Activated CD4-positive, alpha-beta T cell treated with anti-CD3 and anti-CD28 coated beads, Interleukin-2, amount 50 U/mL, for 48 hours (primary cell): ENCODE measurements around the gene ARHGEF37.
A peak's percentile ranks its signal among the peaks of the same experiment; 100 is the strongest.
"Not testable (repeated sequence)": the region's sequence is repeated elsewhere in the genome, so short reads cannot be mapped to it uniquely, and the experiment has no call there.

Source experiments
- DNase-seq, 2 experiments: peaks; one replicate each; pipeline ENCODE4 v3.0.0-alpha.2; 2020

Gene ARHGEF37

DNA sequence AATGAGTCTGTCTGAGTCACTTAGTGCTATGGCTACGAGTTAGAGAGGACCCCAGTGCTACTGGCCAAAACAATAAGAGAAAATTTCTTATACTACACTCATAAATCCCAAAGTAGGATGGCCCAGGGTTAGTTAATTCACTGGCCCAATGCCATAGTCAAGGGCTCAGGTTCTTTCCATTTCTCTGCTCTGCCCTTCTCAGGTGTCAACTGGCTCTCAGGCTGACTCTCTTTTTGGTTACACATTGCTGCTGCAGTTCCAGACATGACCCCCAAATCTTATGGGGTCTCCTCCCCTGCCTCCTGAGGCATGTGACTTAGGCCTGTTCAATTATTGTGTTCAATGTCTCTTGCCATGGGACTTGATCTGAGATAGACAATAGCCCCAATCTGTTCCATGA, 70.4 kb downstream of the ARHGEF37 start:
- DNase-seq: peak in 1 of 2 experiments; percentile 10

DNA sequence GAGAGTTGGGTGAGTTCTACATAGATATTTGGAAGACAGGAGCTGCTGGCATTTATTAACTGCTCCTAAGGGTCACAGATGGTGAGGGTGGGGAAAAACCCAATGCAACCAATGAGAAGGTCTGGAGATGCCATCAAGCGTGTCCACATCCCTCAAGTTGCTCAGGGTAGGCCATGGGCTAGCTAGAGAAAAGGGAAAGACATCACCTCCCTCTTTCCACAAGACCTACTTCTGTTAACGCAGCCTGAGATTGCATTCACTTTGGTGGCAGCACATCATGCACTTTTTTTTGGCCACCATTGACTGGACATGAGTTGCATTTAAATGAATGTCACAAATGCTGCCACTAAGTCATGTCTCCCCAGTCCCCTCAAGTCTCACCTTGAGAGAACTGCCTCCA, 71.4 kb downstream of the ARHGEF37 start:
- DNase-seq: no peak

DNA sequence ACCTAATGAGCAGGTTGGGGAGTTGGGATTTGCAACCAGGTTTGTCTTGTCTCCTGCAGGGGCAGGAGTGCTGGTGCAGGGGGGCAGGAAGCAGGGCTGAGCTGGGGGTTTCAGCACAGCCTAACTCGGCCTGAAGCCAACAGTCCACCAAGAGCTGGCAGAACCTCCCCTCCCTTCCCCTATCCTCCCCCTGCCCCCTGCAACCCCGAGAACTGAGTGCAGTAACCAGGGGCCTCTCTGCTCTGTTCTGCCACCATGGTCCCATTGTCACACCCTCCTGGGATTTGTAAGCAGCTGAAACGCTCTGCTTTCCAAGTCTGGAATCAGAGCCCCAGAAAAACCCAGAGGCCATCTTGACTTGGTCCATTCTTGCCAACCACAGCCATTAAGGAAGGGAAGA, 72.9 kb downstream of the ARHGEF37 start:
- DNase-seq: no peak

DNA sequence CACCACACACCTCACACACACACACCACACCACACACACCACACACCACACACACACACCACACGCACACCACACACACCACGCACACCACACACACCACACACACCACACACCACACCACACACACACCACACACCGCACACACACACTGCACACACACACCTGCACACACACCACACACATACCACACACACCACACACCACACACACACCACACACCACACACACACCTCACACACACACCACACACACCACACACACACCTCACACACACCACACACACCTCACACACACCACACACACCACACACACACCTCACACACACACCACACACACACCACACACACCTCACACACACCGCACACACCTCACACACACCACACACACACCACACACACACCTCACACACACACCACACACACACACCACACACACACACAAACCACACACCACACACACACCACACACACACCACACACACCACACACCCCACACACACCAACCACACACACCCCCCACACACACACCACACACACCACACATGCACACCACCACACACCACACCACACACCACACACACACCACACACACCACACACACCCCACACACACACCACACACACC, 73.7 kb downstream of the ARHGEF37 start:
- no peak for DNase-seq

DNA sequence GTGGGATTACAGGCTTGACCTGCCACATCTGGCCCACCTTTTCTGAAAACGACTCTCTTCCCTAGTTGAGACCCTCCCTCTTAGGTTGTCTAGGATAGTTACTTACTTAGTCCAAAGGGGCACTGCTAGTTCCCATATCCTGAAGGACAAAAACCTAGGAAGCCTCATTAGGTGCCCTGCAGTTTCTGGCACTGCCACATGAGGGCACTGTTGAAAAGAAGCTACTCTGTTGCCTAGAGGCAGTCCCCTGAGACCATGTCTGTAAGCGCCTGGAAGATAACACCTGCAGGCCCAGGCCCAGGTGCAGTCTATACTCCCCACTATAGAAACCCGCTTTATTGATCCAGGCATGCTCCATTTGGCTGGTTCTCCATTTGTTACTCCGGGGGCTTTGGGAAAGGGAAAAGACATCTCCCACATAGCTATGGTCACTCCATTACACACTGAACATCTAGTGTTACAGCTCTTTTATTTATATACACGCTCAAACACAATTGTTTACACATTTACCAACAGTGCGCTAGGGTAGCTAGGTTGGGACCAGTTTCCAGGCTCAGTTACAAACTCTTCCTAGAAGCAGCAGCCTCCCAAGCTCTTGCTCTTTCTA, 75.4 kb downstream of the ARHGEF37 start:
- peak; percentile 47 to 52 for DNase-seq

DNA sequence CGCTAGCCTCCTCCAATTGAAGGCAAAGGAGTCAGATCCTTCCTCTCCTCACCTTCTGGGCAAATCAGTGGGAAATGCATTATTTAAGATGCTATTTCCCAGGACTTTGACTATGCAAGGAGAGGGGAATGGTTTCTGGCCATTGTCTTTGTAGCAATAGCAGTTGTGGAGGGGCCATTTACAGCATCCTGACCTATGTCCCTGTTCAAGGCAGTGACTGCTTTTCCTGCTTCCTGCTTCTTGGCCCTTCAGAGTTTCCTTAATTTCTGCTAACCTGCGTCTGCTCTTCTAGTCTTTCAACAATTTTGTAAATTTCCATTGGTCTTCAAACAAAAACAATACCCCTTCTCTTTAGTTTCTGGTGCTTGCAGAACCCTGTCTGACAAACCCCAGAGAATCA, 76.0 kb downstream of the ARHGEF37 start:
- no peak for DNase-seq

DNA sequence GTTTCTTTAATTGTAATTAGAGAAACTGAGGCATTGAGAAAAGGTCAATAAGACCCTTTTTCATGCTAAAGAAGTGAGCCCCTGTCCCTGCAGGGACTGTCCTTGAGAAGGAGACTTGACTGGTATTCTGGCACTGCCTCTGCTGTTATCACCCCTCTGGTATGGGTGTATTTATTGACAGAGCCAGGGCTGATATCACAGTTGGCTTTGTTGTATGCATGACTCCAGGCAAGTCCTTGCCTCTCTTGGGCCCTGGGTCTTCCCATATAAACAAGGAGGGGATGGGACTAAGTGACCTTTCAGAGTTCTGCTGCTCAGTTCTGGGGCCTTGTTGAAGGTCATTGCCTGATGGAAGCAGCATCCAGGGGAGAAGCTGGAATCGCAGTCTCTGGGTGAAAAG, 77.0 kb downstream of the ARHGEF37 start:
- no peak for DNase-seq

DNA sequence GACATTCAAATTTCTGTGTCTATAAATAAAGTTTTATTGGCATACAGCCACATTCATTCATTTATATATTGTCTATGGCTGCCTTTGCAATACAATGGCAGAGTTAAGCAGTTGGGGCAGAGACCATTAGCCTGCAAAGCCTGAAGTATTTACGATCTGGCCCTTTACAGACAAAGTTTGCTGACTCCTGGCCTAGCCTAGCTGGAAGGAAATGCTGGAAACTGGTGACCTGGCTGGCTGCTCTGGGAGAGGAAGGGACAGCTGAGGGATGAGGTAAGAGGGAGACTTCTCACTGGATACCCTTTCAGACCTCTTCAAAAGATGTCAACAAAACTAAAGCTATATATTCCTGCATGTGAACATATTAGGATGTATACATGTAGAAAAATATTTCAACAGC, 82.8 kb downstream of the ARHGEF37 start:
- no peak for DNase-seq

DNA sequence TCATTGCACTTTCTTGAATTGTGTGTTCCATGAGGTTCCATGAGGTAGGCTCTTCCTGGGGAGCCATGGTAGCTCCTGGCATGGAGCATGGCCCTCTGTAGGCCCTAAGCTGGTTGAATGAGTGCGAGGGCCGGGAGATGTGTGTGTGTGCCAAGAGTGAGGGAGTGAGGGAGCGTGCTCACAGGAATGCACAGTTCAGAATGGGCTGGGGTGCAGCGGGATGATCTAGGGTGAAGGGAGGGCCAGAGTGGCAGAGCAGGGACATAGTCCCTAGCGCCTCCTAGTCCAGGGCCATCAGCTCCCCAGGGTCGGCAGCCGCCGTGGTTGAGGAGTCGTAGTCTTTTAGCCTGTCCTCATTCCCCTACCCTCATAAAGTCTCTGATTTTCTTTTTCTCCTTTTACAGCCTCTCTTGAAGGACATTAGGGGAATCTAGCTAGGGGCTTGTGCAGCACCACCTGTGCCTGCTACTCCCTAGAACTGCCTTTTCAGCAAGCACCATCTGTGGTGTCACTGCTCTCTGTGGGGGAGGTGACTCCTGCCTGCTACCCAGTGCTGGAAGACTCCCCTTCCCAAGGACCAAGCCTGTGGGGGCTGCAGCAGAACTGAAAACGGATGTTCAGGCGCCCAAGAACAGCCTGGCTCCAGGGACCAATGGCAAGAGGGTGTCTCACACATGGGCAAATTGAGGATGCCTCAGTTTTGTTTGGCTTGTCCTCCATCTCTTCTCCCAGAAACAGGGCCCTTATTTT, 83.5 kb downstream of the ARHGEF37 start:
- no peak for DNase-seq

DNA sequence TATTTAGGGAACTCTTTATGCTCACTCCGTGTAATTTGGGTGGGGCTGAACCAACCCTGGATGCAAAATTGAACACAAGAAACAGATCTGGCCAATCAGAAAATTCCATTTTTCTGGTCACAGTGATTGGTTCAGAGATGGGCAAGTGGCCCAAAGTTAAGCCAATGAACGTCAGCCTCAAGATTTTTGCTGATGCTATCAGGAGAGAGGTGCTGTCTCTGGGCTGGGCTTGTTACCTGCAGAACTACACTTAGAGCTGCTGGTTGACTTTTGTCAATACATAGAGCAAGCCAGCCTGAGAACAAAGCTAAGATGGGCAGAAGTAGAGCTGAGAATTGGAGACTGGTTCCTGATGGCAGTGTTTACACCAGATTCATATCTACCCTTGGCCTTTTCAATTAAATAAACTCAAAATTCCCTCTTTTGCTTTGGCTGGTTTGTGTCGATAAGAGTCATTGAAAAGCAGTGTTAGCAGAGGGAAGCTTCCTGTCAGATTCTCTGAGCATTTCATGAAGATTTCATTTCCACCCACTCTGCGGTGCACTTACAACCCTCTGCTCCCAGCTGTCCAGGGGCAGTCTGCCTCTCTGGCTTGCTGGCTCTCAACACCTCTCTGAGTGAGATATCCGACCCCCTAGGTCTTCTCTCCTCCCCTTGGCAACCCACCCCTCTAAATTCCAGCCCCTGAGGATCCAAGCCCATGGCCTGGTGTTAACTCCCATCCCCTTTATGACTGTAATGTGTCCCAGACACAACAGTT, 84.3 kb downstream of the ARHGEF37 start:
- no peak for DNase-seq

DNA sequence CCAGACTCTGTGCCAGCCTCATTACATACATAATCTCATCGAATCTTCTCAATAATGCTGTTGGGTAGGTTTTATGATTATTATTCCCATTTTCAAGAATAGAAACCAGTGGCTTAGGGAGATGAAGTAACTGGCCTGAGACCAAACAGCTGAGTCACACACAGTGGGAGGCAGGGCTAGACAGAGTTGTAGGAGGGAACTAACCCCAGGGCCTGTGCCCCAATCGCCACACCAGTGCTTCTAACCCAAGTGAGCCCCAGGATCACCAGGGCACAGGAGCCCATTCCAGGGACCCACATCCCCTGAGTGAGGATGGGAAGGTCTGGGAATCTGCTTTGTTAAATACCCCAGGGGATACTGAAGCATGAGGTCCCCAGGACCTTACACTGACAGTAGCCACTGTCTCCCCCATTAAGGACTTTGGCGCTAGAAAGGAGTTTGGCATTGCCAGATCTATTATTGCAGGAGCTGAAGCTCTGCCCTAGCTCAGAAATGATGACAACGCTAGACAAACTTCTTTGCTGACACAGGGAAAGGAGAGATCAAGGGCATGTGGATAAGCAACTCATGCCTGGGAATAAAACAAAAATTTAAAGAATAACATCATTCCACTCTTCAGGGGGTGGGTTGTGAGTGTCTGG, 85.0 kb downstream of the ARHGEF37 start:
- DNase-seq: no peak

DNA sequence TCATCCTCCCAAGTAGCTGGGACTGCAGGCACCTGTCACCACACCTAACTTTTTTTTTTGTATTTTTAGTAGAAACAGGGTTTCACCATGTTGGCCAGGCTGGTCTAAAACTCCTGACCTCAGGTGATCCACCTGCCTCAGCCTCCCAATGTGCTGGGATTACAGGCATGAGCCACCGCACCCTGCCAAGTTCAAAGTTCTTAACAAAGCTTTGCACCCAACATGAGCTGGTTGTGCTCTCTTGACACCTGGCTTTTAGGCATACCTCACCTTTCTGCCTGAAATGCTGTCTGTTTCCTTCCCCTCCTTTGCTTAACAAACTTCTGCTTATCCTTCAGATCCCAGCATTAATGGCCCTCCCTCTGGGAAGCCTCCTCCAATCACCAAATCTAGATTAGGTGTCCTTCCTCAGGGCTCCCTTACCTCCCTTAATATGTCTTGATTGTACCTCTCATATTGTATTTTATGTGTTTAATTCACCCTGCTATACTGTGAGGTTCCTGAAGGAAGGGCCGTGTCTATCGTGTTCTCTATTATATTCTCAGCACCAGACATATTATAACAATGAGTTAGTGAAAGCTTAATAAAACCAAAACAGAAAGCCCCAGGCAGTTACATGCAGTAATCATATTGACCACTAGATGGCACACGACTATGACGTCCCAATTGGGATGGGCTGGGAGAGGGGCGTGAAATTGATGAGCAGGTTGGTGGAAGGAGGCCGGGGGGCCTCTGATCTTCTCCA, 86.0 kb downstream of the ARHGEF37 start:
- peak; percentile 23 to 42 for DNase-seq

DNA sequence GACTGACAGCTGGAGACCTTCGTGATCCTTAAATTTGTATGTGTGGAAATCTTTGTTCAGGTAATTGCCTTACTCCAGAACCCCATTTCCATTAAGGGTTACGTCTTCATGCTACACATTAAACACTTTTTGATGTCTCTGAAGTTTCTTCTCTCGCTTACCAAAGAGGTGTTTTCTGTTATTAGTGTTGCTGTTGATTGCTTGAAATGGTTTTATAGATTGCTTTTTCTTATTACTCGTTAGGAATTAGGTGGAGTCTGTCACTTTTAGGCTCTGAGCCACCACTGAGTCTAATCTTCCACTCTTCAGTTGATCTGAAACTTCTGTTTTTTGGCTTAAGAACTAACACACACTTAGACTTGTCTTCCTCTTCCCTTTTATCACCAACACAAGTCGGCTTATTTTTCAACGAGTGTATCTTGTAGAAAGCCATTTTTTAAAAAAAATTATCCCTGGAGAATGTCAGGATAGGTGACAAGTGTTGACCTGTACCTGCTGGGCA, 86.6 kb downstream of the ARHGEF37 start:
- no peak for DNase-seq

DNA sequence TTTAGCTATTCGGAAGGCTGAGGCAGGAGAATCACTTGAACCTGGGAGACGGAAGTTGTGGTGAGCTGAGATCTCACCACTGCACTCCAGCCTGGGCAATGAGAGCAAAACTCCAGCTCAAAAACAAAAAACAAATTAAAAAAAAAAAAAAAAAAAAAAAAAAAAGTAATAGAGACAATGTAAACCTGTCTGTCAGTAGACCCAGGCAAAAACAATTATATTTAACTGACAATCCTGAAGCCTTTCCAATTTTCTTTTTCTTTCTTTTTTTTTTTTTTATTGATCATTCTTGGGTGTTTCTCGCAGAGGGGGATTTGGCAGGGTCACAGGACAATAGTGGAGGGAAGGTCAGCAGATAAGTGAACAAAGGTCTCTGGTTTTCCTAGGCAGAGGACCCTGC, 88.0 kb downstream of the ARHGEF37 start:
- not testable (repeated sequence) for DNase-seq

DNA sequence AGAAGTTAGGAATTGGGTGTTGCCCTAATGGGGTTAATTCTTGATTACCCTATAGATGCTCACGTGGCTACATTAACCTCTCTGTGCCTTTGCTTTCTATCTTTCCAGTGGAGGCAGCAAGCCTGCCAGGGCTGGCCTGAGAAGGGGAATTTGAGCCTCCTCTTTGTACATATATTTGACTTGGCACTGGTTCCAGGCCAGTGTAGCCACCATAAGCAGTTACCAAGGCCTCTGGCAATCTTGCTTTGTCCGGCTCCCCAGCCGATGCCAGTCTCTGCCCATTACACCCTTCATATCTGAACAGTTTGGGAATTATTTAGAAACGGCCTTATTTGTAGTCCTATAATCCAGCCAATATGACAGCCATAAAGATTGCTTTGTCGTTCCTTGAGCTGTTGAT, 90.2 kb downstream of the ARHGEF37 start:
- DNase-seq: no peak

DNA sequence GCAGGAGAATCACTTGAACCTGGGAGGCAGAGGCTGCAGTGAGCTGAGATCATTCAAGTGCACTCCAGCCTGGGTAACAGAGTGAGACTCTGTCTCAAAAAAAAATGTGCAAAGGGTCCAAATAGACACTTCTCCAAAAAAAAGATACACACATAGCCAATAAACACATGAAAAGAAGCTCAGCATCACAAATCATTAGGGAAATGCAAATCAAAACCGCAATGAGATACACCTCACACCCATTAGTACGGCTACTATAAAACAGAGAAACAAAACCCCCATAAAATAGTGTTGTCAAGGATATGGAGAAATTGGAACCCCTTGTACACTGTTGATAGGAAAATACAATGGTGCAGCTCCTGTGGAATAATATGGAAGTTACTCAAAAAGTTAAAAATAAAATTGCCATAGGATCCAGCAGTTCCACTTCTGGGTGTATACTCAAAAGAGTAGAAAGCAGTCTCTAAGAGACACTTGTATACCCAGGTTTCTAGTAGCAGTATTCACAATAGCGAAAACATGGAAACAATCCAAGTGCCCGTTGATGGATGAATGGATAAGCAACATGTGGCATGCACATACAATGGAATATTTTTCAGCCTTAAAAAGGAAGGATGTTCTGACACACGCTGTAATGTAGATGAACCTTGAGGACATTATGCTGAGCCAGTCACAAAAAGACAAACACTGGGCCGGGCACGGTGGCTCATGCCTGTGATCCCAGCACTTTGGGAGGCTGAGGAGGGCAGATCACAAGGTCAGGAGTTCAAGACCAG, 91.6 kb downstream of the ARHGEF37 start:
- no peak for DNase-seq

DNA sequence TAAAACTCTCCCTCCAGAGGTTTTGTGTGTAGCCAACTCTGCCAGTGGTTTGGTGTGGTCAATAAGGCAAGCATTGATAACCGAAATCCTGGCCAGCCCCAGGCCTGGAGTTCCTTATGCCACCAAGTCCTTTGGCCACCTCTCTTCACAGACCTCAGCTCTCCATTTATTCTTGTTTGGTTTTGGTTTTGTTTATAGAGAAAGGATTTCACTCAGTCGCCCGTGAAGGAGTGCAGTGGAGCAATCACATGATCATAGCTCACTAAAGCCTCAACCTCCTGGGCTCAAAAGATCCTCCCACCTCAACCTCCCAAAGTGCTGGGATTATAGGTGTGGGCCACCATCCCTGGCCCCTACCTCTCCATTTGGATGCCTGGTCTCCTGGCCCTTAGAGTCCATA, 93.4 kb downstream of the ARHGEF37 start:
- no peak for DNase-seq

DNA sequence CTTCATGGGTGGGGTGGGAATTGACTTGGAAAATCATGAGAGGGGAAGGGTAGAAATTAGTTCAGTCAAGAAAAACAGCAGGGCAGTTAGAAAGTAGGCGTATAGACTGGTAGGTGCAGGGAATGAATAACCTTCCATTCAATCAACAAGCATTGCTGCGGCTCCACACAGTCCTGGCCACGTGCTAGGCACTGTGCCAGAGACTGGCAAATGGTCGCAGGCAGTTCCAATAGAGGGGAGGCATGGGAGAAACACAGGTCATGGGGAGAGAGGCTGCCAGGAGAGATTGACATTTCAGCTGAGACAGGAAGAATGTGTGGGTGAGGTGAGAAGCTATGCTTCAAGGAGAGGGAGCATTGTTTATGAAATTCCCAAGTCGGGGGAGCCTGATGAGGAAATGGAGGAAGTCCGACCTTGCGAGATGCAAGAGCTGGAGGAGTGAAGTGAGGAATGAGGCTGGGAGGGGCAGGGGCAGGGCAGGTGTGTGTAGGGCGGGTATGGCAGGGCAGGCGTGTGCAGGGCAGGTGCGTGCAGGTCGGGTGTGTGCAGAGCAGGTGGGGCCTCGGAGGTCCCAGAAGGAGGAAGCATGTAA, 94.4 kb downstream of the ARHGEF37 start:
- DNase-seq: no peak

DNA sequence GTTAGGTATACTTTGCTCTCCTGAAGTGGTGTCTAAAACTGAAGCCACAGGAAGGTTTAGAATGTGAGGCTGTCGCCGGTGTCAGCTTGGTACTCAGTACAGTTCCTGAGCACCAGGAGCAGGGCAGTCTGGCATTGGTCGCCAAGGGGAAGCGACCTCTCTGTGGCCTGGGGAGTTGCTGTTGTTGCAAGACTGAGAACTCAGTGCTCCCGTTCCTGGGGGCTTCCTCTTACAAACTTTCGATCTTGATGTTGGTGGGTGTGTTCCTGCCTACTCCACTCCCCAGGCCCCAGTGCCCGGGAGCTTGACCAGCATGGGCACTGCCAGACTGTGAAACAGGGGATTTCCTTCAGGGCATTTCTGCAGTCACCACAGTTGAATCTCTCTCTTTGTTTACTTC, 96.4 kb downstream of the ARHGEF37 start:
- no peak for DNase-seq

DNA sequence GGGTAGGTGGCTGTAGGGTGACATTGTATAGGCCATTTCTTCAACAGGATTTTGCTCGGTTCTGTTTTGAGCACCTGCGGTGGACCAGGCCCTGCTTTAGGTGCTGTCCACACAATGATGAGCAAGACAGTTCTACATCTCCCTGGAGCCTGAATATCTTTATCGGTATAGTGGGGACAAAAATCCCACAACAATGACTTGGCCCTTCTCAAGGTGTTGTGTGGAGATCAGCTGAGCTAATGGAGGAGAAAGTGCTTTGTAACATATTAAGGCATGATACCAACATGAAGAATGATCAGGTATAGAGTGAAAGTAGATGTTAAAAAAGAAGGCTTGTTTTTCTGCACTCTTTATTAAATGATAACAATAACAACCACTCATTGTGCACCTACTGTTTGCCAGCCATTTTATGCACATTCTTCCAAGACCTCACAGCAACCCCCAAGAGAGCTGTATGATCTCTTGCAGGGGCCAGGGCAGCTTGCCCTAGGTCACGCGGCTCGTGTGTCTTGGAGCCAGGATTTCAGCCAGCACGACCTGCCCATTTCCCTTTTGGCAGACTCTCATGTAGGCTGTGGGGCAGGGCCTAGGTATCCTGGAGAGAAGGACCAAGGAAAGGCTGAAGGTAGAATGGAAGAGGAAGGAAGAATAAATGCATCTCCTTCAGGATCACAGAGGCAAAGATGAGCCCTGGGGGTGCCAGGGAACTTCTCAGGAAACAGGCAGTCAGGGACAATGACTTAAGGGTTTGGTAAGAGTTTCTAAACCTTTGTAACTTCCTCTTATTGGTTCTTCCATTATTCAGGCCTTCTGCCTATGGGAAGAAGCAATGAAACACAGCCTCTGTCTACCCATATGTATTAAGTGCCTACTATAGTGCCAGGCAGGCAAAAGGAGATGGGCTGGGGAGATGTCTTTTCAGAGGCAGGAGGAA, 98.8 kb downstream of the ARHGEF37 start:
- no peak for DNase-seq
